ENCODE measurements around the gene BABAM2. TPM values are rescaled to one million over a fixed set of nuclear protein-coding genes. Genes with fewer than 3 reads are reported as not detected.

The BABAM2 gene
- total and polyA plus RNA-seq, 2 of the 4 experiments (the other 2 are of a cell fraction): 20.9 to 23.1 TPM

DNA sequence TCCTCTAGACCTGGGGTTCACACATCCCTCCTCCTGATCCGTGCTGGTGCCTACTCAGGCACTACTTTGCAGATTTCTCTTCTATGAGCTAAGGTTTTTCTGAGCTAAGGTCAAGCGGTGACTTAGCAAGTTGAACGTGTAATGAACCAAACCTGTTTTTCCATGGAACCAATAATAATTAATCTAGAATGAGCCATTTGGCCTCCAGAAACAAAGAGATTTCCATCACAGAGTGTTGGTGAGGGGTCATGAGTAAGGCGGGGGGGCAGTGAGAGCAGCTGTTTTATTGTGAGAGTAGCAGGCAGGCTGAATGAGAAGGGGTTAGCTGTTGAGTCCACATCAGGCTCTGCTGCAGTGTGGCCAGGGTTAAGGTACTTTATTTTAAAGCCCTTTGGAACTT is 390.1 kb downstream of the BABAM2 start:
- Histone ChIP-seq H3K9me3 (ENCODE audit: control insufficient read depth, insufficient read depth, low read length) (no peaks in the 10 kb centered on the region), H2AK9ac (replicated peaks; ENCODE audit: low read depth, low read length, poor library complexity) (no peak overlapping the region), H3K9me1 (ENCODE audit: insufficient read depth, low read length) (peaks cover 11% of the 10 kb centered on the region), H2AFZ (replicated peaks; ENCODE audit: low read length, poor library complexity) (no peak overlapping the region), H4K20me1 (ENCODE audit: insufficient read depth, low read length) (no peaks in the 10 kb centered on the region), H3K23ac (ENCODE audit: low read depth, low read length) (no peak overlapping the region), H3K4me3 (ENCODE audit: insufficient read depth, low read depth, low read length) (no peak overlapping the region), H3K56ac (ENCODE audit: extremely low read depth, insufficient read depth, low read length) (no peak overlapping the region), H3K27ac (ENCODE audit: insufficient read depth, low read length) (no peak overlapping the region), H3K36me3 (ENCODE audit: control insufficient read depth, insufficient read depth, low read length) (no peaks in the 10 kb centered on the region), H2BK15ac (ENCODE audit: low read depth, low read length) (no peak overlapping the region), H3K27me3 (ENCODE audit: control insufficient read depth, insufficient read depth, low read length) (no peaks in the 10 kb centered on the region), H3K4me1 (ENCODE audit: control insufficient read depth, insufficient read depth, low read length) (peaks cover 5% of the 10 kb centered on the region), H3K4me2 (ENCODE audit: low read depth, low read length) (no peak overlapping the region), H2AK5ac (ENCODE audit: low read depth, low read length) (no peak overlapping the region), H3K14ac (replicated peaks; ENCODE audit: low read depth, low read length) (no peak overlapping the region), H2BK120ac (ENCODE audit: low read depth, low read length) (no peak overlapping the region), H3K79me1 (ENCODE audit: low read depth in 1 of 2, low read length in 2 of 2) (peaks cover 0 to 5% of the 10 kb centered on the region in 2 experiments; a peak in 3 of 4 replicates), H3K9ac (ENCODE audit: low read depth, low read length) (no peak overlapping the region), H4K91ac (ENCODE audit: insufficient read depth, low read depth, low read length) (no peak overlapping the region), H4K5ac (ENCODE audit: low read depth, low read length) (no peak overlapping the region), H3K4ac (ENCODE audit: low read depth, low read length) (no peak overlapping the region), H3K18ac (ENCODE audit: low read depth, low read length) (no peak overlapping the region), H2BK5ac (ENCODE audit: low read depth, low read length, poor library complexity, severe bottlenecking) (no peak overlapping the region), H2BK20ac (ENCODE audit: low read depth, low read length) (no peak overlapping the region), H4K8ac (ENCODE audit: low read depth in 2 of 2, low read length in 2 of 2) (no peak overlapping the region)
- ATAC-seq (ENCODE audit: low read depth): no peak
- CTCF ChIA-PET: no interaction called here
- BruUV-seq (replicated peaks): no TSS peak
- TF ChIP-seq RCOR1 (IDR thresholded peaks at IDR 0.05; ENCODE audit: insufficient replicate concordance, low read length) (no peak), CEBPB (IDR thresholded peaks at IDR 0.05; ENCODE audit: low read depth, low read length) (no peak), FOS (IDR thresholded peaks at IDR 0.05; ENCODE audit: low read depth, low read length) (no peak), MXI1 (IDR thresholded peaks at IDR 0.05; ENCODE audit: borderline replicate concordance, low read depth, low read length) (no peak), CHD1 (IDR thresholded peaks at IDR 0.05; ENCODE audit: low read depth, low read length) (no peak), POLR2A (IDR thresholded peaks at IDR 0.05; ENCODE audit: low read depth, low read length) (no peak), NFE2L2 (IDR thresholded peaks at IDR 0.05; ENCODE audit: low read depth, low read length) (no peak), MAFK (IDR thresholded peaks at IDR 0.05; ENCODE audit: low read depth, low read length) (no peak), SMC3 (IDR thresholded peaks at IDR 0.05; ENCODE audit: low read depth, low read length) (no peak), RAD21 (IDR thresholded peaks at IDR 0.05; ENCODE audit: low read length) (no peak), BHLHE40 (IDR thresholded peaks at IDR 0.05; ENCODE audit: low read depth, low read length) (no peak), MAZ (IDR thresholded peaks at IDR 0.05; ENCODE audit: borderline replicate concordance, low read depth, low read length) (no peak), RFX5 (IDR thresholded peaks at IDR 0.05; ENCODE audit: low read depth, low read length) (no peak)
- TF ChIP-seq, protein P1, sequence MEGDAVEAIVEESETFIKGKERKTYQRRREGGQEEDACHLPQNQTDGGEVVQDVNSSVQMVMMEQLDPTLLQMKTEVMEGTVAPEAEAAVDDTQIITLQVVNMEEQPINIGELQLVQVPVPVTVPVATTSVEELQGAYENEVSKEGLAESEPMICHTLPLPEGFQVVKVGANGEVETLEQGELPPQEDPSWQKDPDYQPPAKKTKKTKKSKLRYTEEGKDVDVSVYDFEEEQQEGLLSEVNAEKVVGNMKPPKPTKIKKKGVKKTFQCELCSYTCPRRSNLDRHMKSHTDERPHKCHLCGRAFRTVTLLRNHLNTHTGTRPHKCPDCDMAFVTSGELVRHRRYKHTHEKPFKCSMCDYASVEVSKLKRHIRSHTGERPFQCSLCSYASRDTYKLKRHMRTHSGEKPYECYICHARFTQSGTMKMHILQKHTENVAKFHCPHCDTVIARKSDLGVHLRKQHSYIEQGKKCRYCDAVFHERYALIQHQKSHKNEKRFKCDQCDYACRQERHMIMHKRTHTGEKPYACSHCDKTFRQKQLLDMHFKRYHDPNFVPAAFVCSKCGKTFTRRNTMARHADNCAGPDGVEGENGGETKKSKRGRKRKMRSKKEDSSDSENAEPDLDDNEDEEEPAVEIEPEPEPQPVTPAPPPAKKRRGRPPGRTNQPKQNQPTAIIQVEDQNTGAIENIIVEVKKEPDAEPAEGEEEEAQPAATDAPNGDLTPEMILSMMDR (conservative IDR thresholded peaks at IDR 0.05; ENCODE audit: low read depth, low read length): no peak
- TF ChIP-seq, protein P2, sequence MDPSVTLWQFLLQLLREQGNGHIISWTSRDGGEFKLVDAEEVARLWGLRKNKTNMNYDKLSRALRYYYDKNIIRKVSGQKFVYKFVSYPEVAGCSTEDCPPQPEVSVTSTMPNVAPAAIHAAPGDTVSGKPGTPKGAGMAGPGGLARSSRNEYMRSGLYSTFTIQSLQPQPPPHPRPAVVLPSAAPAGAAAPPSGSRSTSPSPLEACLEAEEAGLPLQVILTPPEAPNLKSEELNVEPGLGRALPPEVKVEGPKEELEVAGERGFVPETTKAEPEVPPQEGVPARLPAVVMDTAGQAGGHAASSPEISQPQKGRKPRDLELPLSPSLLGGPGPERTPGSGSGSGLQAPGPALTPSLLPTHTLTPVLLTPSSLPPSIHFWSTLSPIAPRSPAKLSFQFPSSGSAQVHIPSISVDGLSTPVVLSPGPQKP (IDR thresholded peaks at IDR 0.05; ENCODE audit: borderline replicate concordance, low read depth, low read length): no peak
- TF ChIP-seq, protein P3, sequence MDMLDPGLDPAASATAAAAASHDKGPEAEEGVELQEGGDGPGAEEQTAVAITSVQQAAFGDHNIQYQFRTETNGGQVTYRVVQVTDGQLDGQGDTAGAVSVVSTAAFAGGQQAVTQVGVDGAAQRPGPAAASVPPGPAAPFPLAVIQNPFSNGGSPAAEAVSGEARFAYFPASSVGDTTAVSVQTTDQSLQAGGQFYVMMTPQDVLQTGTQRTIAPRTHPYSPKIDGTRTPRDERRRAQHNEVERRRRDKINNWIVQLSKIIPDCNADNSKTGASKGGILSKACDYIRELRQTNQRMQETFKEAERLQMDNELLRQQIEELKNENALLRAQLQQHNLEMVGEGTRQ (IDR thresholded peaks at IDR 0.05; ENCODE audit: low read depth, low read length): no peak
- in situ Hi-C loops (cut with MboI; ENCODE audit: low sequenced_read_pairs) (no loop called here), intact Hi-C loops (cut with micrococcal nuclease) (no loop called here), dilution Hi-C loops (cut with HindIII; ENCODE audit: low sequenced_read_pairs, unreplicated experiment) (no loop called here)
- POLR2A ChIA-PET (ENCODE audit: unreplicated experiment): no interaction called here
- WGBS, 2 experiments (ENCODE audit: extremely low coverage in 2 of 2, insufficient read length in 1 of 2): no CpG with 5 or more reads among the region's 4 CpGs
- no peak for DNase-seq
